Iris pigment epithelial cell (primary cell): Measurements from ENCODE around the gene XRCC2.
"Not testable (repeated sequence)": the region's sequence is repeated elsewhere in the genome, so short reads cannot be mapped to it uniquely, and the experiment has no call there.

Experiments used
- DNase-seq: peaks from one replicate; pipeline ENCODE4 v3.0.0-alpha.2; 2011; ENCODE audit warnings: low read depth

Gene XRCC2

DNA sequence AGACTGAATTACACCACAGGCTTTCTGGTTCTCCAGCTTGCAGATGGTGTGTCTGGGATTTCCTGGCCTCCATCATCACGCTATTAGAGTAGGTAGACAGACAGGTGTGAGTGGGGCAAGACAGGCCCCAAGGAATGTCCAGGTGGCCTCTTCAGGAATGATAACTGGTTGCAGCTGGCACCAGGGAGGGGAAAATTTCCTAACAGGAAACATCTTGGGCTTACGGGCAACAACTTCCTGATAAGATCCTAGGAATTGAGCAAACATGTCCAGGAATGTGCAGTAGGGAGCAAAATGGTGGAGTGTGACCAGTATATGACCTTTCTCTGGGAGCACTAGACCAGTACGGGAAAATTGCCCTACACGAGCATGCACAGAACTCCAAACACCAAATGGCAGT lies 11.3 kb downstream of the XRCC2 start:
- peak; percentile 29 for DNase-seq

DNA sequence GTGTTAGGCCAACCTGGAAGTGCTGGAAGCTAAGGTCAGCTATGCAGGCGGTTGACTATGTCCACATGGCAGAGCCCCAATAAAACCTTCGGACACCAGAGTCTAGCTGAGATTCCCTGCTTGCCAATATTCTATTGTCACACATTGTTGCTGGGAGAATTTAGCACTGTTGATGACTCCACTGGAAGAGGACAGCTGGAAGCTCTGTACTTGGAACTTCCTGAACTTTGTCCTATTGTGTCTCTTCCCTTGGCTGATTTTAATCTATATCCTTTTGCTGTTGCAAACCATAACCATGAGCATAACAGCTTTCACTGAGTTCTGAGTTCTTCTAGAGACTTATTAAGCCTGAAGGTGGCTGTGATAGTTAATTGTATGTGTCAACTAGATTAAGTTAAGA lies 12.0 kb downstream of the XRCC2 start:
- no peak for DNase-seq

DNA sequence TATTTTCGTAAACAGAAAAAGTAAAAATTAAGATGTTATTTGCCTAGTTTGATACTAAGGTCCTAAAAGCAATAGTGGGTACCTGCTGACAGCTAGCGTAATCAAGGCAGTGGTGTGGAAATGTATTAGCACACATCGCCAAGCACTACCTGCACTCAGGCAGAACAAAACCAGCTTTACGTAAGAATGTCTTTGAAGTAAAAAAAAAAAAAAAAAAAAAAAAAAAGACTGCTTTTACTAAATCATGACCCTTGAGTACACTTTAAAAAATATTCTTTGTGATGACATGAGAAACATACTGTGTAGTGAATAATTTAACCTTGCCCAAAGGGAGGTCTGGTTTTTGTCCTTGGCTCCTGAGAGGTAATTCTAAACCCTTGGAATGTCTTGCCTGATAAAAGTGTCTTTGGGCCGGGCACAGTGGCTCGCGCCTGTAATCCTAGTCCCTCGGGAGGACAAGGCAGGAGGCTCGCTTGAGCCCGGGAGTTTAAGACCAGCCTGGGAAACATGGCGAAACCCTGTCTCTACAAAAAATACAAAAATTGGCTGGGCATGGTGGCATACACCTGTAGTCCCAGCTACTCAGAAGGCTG lies 12.7 kb downstream of the XRCC2 start:
- DNase-seq: no peak

DNA sequence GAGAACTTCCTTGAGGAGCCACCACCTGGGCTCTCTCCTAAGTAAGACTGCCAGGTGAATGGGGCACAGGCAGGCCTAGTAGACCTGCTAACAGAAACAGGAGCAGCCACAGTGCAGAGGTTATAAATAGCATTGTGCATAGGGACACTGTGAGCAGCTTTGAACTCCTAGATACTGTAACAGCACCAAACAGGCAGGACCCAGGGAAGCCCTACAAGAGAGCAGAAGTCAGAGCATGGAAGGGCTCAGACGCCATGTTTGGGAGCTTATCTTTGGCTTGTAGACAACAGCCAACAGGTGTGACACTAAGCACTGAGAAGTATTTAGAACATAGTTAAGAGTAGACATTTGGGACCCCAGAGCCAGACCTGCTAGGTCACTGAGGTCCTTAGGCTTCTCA lies 14.5 kb downstream of the XRCC2 start:
- no peak for DNase-seq

DNA sequence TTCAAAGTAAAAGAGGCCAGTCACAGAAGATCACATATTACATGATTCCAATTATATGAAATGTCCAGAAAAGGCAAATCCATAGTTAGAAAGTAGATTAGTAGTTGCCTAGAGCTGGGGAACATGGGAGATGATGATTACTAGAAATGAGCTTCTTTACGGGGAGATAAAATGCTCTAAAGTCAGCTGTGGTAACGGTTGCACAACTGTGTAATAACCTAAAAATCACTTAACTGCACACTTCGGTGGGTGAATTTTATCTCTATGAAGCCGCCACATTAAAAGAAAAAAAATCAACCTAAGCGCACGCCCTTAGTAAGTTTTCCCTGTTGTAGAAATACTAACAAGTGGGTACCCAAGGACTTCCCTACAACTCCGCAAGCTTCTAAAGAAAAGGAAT lies 15.9 kb downstream of the XRCC2 start:
- no peak for DNase-seq

DNA sequence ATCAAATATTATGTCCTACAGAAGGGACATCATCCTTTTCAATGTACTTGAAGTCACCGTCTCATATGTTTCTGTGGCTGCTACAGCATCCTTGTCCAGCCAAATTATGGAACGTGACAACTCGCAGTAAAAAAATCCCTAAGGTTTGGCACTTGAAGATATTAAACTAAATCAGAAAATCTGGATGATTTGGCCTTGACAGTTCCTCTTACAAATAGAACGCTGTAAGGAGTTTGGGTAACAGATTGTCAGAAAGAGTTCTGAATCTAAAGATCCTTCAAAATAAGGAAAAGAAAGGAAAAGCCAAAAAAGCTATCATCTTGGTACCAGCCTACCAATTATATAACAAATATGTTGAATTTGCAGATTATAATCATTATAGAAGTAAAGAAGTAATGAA lies 21.0 kb downstream of the XRCC2 start:
- DNase-seq: no peak

DNA sequence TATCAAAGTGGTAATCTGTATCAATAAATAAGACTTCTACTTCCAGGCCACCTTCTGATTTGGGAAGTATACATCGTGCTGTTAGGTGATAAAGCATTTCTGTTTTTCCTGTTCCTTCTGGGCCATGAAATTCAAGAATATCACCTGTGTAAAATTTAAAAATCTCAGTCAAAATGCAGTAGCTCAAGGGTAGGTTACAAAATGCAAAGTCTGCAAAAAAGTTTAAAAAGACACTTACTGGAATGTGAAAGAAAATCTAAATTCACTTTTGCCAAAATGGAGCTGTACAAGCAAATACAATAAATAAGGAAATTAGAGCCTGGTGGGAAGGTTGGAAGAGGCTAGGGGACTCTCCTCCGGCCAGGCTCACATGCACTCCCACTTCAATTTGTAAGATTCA lies 26.7 kb downstream of the XRCC2 start:
- no peak for DNase-seq

DNA sequence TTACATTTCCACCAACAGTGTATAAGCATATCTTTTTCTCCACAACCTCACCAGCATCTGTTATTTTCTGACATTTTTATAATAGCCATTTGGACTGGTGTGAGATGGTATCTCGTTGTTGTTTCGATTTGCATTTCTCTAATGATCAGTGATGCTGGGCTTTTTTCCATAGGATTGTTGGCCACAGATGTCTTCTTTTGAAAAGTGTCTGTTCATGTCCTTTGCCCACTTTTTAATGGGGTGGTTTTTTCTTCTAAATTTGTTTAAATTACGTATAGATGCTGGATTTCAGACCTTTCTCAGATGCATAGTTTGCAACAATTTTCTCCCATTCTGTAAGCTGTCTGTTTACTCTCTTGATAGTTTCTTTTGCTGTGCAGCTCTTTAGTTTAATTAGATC lies 28.9 kb downstream of the XRCC2 start:
- DNase-seq: no peak

DNA sequence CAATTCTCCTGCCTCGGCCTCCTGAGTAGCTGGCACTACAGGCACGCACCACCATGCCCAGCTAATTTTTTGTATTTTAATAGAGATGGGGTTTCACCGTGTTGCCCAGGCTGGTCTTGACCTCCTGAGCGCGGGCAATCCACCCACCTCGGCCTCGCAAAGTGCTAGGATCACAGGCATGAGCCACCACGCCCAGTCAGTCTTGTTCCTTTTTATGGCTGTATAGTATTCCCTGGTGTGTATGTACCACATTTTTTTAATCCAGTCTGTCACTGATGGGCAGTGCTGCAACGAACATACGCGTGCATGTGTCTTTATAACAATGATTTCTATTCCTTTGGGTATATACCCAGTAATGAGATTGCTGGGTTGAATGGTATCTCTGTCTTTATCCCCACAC lies 29.4 kb downstream of the XRCC2 start:
- DNase-seq: not testable (repeated sequence)

DNA sequence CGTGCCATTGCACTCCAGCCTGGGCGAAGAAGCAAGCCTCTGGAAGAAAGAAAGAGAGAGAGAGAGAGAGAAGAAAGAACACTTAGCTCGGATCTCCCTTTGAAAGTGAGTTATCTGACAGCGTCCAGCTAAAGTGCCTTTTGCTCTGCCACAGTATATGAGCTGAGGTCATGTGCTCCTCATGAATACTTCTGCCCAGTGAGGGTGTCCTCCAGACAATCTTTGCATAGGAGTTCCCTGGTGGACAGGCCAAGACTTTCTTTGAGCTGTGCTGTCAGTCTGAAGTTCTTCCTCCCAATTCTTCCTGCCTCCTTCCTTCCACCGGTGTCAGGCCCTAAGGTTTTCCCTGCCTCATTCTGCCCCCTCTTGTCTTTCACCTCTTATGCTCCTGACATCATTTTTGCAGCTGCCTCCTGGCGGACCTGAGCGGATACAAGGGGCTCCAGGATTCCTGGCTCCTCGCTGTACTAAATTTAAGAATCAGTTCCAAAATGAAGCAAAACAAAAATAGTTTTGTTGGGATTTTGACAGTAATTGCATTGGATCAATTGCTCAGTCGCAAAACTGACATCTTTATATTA lies 31.9 kb downstream of the XRCC2 start:
- no peak for DNase-seq

DNA sequence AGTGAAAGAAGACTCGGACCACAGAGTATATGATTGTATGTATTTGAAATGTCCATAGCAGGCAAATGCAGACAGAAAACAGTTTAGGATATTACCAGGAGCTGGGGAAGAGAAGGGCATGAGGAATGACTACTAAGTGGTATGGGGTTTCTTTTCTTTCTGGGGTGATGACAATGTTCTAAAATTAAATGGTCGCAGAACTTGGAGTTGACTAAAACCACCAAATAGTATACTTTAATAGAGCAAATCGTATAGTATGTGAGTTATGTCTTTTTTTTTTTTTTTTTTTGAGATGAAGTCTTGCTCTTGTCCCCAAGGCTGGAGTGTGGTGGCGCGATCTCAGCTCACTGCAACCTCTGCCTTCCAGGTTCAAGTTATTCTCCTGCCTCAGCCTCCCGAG lies 34.6 kb downstream of the XRCC2 start:
- DNase-seq: no peak

DNA sequence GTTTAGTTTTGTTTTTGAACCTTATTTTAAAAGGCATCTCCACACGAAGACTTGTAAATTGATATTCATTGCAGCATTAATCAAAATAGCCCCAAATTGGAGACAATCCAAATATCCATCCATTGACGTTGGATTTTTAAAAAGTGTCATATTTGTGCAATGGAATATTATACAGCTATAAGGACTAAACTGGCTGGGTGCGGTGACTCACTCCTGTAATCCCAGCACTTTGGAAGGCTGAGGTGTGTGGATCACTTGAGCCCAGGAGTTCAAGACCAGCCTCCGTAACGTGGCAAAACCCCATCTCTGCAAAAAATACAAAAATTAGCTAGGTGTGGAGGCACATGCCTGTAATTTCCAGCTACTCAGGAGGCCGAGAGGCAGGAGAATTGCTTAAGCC lies 35.1 kb downstream of the XRCC2 start:
- no peak for DNase-seq

DNA sequence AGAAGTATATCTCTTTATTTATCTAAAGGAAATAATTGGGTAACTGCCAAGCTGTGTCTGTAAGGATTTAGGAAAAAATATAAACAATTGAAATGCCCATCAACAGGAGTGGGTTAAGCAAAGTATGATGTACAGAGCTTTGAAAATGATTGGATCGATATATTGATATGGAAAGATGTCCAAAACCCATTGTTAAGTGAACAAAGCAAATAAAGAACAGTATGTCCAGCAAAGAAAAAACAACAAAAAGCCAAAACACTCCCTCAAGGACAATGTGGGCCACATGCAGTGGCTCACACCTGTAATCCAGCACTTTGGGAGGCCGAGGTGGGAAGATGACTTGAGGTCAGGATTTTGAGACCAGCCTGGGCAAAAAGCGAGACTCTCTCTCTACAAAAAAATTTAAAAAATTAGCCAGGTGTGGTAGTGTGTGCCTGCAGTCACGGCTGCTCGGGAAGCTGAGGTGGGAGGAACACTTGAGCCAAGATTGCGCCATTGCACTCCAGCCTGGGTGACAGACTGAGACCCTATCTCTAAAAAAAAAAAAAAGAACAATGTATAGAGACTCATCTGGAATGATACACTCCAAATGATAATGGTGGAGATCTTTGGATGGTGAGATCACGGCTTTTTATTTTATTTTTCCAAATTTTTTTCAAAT lies 37.9 kb downstream of the XRCC2 start:
- DNase-seq: no peak

DNA sequence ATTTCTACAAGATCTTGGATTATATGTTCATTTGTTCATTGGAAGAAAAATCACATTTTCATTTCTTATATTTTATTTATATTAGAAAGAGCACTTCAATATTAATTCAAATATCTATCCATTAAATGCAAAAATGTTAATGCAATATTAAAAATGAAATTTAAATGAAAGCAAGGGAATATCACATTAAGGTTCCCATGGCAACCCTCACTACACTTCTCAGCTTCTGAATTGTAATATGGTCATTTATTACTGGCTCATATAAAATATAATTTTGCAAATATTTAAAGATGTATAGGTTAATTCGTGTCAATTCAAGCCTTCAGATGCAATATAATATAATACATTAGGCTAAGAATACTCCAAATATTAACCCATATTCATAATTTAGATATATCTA lies 38.8 kb downstream of the XRCC2 start:
- no peak for DNase-seq

DNA sequence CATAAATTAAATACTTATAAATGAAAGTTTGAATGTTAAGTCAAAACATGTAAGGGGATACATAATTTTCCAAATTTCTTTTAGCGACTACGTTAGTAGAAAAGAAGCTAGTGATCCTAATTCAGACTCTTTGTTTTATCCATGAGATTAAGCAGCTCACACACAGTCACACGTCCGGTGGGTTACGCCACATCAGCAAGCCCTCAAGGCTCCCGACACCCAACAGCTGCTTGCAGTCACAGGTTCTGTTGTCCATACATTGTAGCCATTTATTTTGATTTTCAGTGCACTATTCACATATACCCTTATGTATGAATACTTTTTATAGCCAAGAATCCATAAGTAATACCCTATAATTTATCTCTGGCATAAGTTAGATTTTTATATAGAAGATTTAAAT lies 39.5 kb downstream of the XRCC2 start:
- DNase-seq: no peak

DNA sequence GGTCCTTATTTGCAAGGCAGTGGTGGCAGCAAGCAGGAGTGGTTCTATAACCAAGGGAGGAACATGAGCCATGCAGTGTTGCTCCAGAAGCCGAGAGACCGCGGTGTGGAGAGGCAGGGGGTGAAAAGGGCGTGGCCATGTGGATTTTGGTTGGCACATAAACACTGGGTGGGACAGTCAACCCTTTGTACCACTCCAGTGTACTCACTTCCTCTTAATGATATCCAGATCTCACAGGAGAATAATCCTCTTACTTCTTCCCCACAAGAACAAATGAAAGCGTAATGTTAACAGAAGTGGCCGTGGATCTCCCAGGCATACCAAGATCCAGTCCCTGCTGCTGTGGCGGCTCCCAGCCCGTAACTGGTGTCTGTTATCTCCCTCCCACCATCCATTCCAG lies 42.4 kb downstream of the XRCC2 start:
- no peak for DNase-seq

DNA sequence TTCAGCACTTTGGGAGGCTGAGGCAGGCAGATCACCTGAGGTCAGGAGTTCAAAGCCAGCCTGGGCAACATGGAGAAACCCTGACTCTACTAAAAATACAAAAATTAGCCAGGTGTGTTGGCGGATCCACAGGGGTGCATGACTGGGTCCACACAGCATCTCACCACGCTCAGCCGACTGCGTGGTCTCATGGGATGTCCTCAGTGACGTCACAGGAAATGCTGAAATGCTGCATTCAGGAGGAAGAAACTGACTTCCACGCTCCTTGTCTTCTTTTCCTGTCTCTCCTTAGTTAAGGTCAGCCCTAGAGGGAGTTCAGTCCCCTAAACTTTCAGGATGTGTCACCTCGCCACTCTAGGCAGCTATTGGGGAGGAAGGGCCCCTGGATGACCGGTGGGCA lies 42.9 kb downstream of the XRCC2 start:
- DNase-seq: no peak

DNA sequence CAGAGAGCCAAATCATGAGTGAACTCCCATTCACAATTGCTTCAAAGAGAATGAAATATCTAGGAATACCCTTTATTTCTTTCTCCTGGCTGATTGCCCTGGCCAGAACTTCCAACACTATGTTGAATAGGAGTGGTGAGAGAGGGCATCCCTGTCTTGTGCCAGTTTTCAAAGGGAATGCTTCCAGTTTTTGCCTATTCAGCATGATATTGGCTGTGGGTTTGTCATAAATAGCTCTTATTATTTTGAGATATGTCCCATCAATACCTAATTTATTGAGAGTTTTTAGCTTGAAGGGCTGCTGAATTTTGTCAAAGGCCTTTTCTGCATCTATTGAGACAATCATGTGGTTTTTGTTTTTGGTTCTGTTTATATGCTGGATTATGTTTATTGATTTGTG lies 47.2 kb downstream of the XRCC2 start:
- DNase-seq: not testable (repeated sequence)

DNA sequence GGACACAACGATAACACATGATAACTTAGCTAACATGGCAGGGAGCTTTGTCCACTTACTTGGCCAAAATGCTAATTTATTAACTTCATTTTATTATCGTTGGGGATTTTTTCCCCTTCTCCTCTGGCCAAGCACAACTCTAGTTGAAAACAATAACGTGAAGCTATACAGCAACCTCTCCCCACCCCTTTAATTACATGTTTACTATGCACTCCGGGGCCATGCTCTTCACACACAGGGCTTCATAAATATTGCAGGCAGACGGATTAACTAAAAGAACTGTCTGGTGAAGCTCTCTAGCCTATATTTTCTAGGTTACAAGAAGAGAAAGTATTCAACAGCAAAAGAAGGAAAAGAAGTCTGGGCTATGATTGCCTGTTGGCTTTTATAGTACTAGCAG lies 51.7 kb downstream of the XRCC2 start:
- DNase-seq: no peak

DNA sequence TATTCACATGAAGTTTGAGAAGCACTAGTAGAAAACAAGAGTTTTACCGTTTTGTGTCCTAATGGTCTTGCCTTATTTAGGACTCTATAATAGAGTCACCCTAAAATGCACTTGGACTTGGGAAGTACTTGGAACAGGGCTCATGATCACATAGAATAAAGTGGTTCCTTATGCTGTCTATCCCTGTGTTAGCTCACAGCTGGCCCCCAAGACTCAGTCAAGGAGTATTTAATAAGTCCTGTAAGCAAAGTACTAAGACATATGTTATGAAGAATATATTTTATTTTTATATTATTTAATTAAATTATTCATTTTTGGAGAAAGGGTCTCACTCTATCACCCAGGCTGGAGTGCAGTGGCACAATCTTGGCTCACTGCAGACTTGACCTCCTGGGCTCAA lies 54.5 kb downstream of the XRCC2 start:
- DNase-seq: no peak

DNA sequence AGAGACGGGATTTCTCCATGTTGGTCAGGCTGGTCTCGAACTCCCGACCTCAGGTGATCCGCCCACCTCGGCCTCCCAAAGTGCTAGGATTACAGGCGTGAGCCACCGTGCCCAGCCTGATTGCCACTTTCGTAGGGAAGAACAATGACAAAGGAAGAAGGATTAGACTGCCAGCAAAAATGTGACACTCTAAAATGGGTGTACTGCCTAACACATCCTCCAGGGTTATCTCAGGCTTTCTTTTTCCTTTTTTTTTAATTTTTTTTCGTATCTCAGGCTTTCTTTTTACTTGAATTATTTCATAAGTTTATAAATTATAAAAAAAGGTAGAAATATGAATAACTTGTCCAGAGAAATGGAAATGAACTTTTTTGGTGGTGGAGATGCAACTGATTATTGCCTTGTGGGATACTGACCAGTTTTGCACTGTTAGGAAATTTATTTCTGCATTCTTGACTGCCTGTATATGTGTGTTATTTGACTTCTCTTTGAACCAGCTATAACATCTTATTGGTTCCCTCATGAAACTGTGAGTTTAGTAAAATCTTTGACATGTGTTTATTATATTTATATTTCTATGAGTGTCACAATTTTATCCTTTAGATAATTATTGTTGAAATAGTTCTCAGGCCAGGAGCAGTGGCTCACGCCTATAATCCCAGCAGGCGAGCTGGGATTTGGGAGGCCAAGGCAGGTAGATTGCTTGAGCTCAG lies 56.8 kb downstream of the XRCC2 start:
- no peak for DNase-seq

DNA sequence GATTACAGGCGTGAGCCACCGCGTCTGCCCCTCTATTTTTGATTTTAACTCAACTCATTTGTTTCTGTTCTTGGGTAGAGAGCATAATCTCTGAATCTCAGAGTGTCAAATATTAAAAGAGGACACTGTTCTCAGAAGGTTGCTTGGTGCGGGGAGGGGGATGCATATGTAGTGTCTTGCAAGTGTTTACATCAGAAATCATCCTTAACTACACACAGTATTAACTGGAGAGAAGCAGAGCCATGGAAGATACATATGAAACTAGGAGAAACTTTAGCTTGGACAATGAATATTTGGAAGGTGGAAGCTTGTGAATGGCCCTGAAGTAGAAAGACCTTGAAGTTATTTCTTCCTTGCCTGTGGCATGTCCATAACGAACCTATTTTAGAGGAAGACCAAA lies 57.5 kb downstream of the XRCC2 start:
- DNase-seq: no peak

DNA sequence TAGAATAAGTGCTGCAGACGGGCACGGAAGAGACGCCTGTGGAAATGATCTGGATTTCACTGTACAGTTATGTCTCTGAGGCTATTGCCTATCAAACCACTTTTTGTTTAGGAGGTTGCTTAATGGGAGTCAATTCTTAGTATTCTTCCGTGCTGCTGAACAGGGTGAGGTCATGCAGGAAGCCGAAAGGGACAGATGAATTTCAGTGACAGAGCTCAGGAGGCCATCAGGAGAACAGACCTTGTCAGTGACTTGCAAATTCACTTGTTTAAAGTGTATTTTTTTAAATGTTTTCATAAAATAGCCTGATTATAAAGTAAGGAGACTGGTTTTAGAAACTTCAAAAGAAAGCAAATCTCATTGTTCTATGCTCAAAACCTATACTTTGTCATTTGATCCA lies 58.9 kb downstream of the XRCC2 start:
- peak; percentile 12 for DNase-seq
